Activated CD8-positive, alpha-beta T cell treated with anti-CD3 and anti-CD28 coated beads for 36 hours (primary cell): ENCODE data around the gene LRRTM4. TPM values are rescaled to one million over a fixed set of nuclear protein-coding genes. Genes with fewer than 3 reads are reported as not detected.

Source experiments
- ATAC-seq: fragments of 200-7000 bp; cut with Tn5 transposase; one replicate; pipeline ENCODE4 v1.10.0; 2021; ENCODE audit warnings: mild to moderate bottlenecking, moderate library complexity
- CTCF ChIA-PET: fragments of 350-600 bp; sonication (Branson Sonifier 250); formaldehyde crosslinking; loops from one replicate; lab custom pipeline; 2021; ENCODE audit warnings: antibody characterized with exemption; lab: Charles Lee
- POLR2A ChIA-PET: fragments of 350-600 bp; sonication (Branson Sonifier 250); formaldehyde crosslinking; loops from one replicate; lab custom pipeline; 2021; ENCODE audit warnings: antibody characterized with exemption; lab: Charles Lee
- DNase-seq: peaks from one replicate; pipeline ENCODE4 v3.0.0-alpha.2; 2020
- H3K27ac Mint-ChIP-seq: one replicate; pipeline ENCODE4 v1.8.0; 2021; ENCODE audit warnings: mild to moderate bottlenecking, mixed read lengths
- H3K27me3 Mint-ChIP-seq: one replicate; pipeline ENCODE4 v1.8.0; 2021; ENCODE audit warnings: mixed read lengths
- H3K36me3 Mint-ChIP-seq: one replicate; pipeline ENCODE4 v1.8.0; 2021; ENCODE audit warnings: low read depth, mixed read lengths
- H3K4me1 Mint-ChIP-seq: one replicate; pipeline ENCODE4 v1.8.0; 2021; ENCODE audit warnings: low read depth, mixed read lengths
- H3K4me3 Mint-ChIP-seq: one replicate; pipeline ENCODE4 v1.8.0; 2021; ENCODE audit warnings: mild to moderate bottlenecking, moderate library complexity, mixed read lengths
- H3K9me3 Mint-ChIP-seq: one replicate; pipeline ENCODE4 v1.8.0; 2021; ENCODE audit warnings: mixed read lengths
- intact Hi-C: fragments of 100-400 bp; cut with micrococcal nuclease; formaldehyde crosslinking; loops from one replicate; pipeline ENCODE4 v1.10.0; 2022
- total RNA-seq, 2 experiments: library from RNA; stranded (reverse); gene quantifications; one replicate each; pipeline ENCODE4 v1.2.3, GENCODE V29; 2021
- TF ChIP-seq, protein P1 (sequence below): fragments of 200-600 bp; IDR thresholded peaks from one replicate; pipeline ENCODE4 v1.8.0; 2022; ENCODE audit warnings: antibody characterized with exemption, mild to moderate bottlenecking

Gene LRRTM4
- total RNA-seq, 2 experiments from 2014 or later: not detected

DNA sequence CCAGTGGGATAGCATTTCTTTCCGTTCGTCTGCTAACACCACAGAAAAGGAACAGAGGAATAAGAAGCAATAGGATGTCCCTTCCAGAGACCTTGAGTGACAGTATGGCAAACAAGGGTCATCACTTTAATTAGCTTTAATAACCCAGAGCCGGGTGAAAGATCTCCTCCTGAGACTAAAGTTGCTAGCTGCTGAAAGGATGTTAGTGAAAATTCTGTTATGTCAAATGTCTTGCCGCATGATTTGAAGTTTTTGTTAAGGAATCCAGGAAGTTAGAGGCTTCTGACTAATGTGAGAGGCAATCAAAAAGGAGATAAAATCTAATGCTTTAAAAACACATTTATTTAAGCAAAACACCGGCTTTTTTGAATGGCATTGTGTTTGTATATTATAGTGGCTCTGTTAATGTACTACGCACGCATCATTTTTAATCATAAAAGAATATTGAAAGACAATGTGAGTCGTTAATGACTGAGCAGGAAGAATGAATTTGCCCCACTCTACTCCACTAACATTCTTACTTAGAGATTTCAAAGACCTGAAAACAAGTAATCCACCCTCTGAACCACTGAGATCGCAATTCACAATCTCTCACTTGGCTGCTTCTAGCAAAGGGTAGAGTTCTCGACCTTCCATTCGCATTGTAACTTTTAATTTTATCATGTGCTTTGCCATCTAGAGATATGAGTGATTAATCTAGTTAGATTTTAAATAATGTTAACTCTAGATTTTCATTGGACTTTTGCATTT is 536.6 kb downstream of the LRRTM4 start:
- Mint-ChIP-seq H3K4me3 (no peak overlapping the region), H3K27ac (no peak overlapping the region), H3K36me3 (no peaks in the 10 kb centered on the region), H3K27me3 (no peaks in the 10 kb centered on the region), H3K4me1 (no peaks in the 10 kb centered on the region), H3K9me3 (peaks cover 5% of the 10 kb centered on the region)
- TF ChIP-seq, protein P1, sequence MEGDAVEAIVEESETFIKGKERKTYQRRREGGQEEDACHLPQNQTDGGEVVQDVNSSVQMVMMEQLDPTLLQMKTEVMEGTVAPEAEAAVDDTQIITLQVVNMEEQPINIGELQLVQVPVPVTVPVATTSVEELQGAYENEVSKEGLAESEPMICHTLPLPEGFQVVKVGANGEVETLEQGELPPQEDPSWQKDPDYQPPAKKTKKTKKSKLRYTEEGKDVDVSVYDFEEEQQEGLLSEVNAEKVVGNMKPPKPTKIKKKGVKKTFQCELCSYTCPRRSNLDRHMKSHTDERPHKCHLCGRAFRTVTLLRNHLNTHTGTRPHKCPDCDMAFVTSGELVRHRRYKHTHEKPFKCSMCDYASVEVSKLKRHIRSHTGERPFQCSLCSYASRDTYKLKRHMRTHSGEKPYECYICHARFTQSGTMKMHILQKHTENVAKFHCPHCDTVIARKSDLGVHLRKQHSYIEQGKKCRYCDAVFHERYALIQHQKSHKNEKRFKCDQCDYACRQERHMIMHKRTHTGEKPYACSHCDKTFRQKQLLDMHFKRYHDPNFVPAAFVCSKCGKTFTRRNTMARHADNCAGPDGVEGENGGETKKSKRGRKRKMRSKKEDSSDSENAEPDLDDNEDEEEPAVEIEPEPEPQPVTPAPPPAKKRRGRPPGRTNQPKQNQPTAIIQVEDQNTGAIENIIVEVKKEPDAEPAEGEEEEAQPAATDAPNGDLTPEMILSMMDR: no peak
- CTCF ChIA-PET: no interaction called here
- intact Hi-C loops: no loop called here
- DNase-seq (no peak), ATAC-seq (no peak)
- POLR2A ChIA-PET: no interaction called here

DNA sequence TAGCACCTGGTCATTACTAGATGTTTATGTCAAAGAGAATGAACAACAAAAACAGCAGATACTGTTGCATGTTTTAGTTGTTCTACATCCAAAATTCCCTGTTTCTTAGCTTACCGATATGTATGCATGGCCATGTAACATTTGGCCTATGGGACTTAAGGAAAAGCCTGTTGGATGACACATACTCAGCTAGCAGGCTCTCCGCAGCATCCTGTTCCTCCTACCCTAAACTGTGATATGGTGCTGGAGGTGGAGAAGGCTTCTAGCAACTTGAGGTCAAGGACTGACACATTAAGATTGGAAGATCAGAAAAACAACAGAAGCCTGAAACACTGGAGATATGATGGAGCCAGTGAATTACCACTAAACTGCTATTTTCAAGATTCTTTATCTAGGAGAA is 537.8 kb downstream of the LRRTM4 start:
- no peak overlapping the region for H3K27ac Mint-ChIP-seq
- no peak overlapping the region for H3K4me3 Mint-ChIP-seq
- no peaks in the 10 kb centered on the region for H3K36me3 Mint-ChIP-seq
- intact Hi-C loops: no loop called here
- TF ChIP-seq, protein P1: no peak
- POLR2A ChIA-PET: no interaction called here
- CTCF ChIA-PET: no interaction called here
- no peaks in the 10 kb centered on the region for H3K4me1 Mint-ChIP-seq
- H3K9me3 Mint-ChIP-seq: peaks cover 5% of the 10 kb centered on the region
- no peaks in the 10 kb centered on the region for H3K27me3 Mint-ChIP-seq
- ATAC-seq: no peak
- no peak for DNase-seq

DNA sequence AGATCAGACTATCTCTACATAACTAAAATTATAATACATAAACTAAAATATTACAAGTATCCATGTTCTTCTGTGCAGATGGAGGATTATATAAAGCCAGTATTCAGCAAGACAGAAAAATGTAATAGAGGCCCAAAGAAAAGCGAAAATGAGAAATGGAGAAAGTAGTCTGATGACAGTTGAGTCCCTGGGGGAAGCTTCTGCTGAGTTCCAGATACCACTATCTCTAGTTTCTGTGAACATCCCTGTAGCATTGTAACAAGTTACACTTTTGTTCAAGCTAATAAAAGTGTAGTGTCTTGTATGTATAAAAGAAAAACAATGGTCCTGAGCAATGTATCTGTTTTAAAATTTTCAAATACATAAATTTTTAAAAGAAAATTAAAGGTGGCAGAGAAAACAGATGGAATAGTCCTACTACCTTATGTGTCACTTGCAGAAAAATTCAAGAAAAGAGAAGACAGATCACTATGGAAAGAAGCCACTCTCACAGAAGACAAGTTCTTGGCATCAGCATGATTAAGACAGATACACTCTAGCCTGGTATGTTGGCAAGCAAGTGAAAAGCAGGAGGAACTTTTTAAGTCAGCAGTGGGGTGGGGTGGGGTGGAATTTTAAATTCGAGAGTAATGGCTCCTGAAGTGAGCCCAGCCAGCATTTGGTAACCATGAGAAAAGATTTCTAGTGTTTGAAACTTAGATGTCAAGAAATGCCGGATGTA is 541.9 kb downstream of the LRRTM4 start:
- CTCF ChIA-PET: no interaction called here

DNA sequence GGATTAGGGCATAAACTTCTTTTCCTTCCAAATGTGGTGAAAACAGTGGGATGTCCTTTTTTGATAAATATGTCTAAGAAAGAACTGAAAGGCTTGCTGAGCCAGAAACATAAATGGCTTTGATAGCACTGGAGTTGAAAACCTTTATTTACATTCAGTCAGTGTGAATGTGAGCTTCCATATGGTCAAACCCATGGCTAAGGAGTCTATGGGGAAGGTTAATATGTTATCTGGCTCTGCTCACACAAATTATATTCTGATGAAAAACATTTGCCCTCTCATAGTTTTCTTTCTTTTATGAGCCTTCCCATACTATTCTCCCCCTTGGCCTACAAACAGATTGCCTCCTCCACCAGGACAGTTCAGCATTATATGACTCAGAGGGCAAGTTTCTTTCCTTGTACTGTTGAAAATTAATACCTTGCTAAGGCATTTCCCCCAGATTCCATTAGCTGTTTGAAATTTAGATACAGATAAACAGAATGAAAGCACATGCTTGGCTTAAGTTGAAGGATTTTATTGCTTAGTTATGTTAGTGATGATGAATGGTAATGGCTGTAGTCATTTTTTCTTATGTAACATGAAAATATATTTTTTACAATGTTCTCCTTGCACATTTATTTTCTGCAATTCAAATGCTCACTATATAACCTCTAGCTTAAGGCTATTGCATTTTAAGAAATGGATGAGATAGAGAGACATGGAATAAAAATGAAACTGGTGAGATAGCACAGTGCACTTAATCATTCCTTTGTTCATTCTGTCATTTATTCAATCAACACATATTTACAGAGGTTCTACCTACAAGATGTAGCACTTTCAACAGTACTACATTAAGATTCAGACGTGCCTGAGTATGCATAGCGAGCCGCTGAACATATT is 544.1 kb downstream of the LRRTM4 start:
- Mint-ChIP-seq H3K9me3 (peaks cover 9% of the 10 kb centered on the region), H3K27ac (no peak overlapping the region), H3K4me1 (no peaks in the 10 kb centered on the region), H3K4me3 (no peak overlapping the region), H3K36me3 (no peaks in the 10 kb centered on the region), H3K27me3 (no peaks in the 10 kb centered on the region)
- no peak for ATAC-seq
- DNase-seq: no peak
- ChIA-PET POLR2A (no interaction called here), CTCF (no interaction called here)
- TF ChIP-seq, protein P1: no peak
- intact Hi-C loops: no loop called here

More for the DNA sequence above, 541.9 kb downstream of the LRRTM4 start:
- no peaks in the 10 kb centered on the region for H3K36me3 Mint-ChIP-seq
- no peak overlapping the region for H3K4me3 Mint-ChIP-seq
- no peaks in the 10 kb centered on the region for H3K27me3 Mint-ChIP-seq
- POLR2A ChIA-PET: no interaction called here
- intact Hi-C loops: no loop called here
- no peak for ATAC-seq
- TF ChIP-seq, protein P1: no peak
- DNase-seq: no peak
- H3K4me1 Mint-ChIP-seq: no peaks in the 10 kb centered on the region
- H3K9me3 Mint-ChIP-seq: peaks cover 9% of the 10 kb centered on the region
- no peak overlapping the region for H3K27ac Mint-ChIP-seq
